SKM-1 (cell line): ENCODE measurements around the gene TNRC6A.

Experiments used
- DNase-seq: peaks from one replicate; lab custom pipeline; 2025; ENCODE audit not compliant: unreplicated experiment; lab: John Stamatoyannopoulos, UW

The TNRC6A gene

GRCh38 chr16:24755201-24755874 is 25.9 kb downstream of the TNRC6A start:
- DNase-seq, result no peak

GRCh38 chr16:24758373-24758772 is 28.9 kb downstream of the TNRC6A start:
- DNase-seq, result no peak

- DNase-seq, result no peak
Observed at GRCh38 chr16:24759006-24759405, 29.6 kb downstream of the TNRC6A start.

GRCh38 chr16:24761526-24761925 is 32.1 kb downstream of the TNRC6A start:
- DNase-seq, result no peak

- DNase-seq, result no peak
Observed at GRCh38 chr16:24764916-24765315, 35.5 kb downstream of the TNRC6A start.

GRCh38 chr16:24766057-24766456 is 36.6 kb downstream of the TNRC6A start:
- no peak for DNase-seq

GRCh38 chr16:24769806-24770205 is 40.4 kb downstream of the TNRC6A start:
- no peak for DNase-seq

- DNase-seq, result no peak
Observed at GRCh38 chr16:24771132-24771778, 41.8 kb downstream of the TNRC6A start.

GRCh38 chr16:24771779-24772157 is 42.3 kb downstream of the TNRC6A start:
- DNase-seq, result no peak

- DNase-seq, result no peak
Observed at GRCh38 chr16:24773771-24774427, 44.4 kb downstream of the TNRC6A start.

- no peak for DNase-seq
Observed at GRCh38 chr16:24774510-24774909, 45.1 kb downstream of the TNRC6A start.

- DNase-seq, result no peak
Observed at GRCh38 chr16:24775455-24775854, 46.0 kb downstream of the TNRC6A start.

- DNase-seq, result no peak
Observed at GRCh38 chr16:24776501-24777220, 47.2 kb downstream of the TNRC6A start.

GRCh38 chr16:24778671-24779070 is 49.2 kb downstream of the TNRC6A start:
- DNase-seq, result no peak

GRCh38 chr16:24781256-24781655 is 51.8 kb downstream of the TNRC6A start:
- no peak for DNase-seq

- DNase-seq, result no peak
Observed at GRCh38 chr16:24784121-24784520, 54.7 kb downstream of the TNRC6A start.

GRCh38 chr16:24789881-24790280 is 60.4 kb downstream of the TNRC6A start:
- no peak for DNase-seq

GRCh38 chr16:24800586-24800985 is 71.1 kb downstream of the TNRC6A start:
- no peak for DNase-seq

GRCh38 chr16:24801761-24802302 is 72.4 kb downstream of the TNRC6A start:
- no peak for DNase-seq

GRCh38 chr16:24805484-24805883 is 76.0 kb downstream of the TNRC6A start:
- no peak for DNase-seq

- DNase-seq, result no peak
Observed at GRCh38 chr16:24807301-24807700, 77.8 kb downstream of the TNRC6A start.
